ENCODE measurements around the gene MUC5B. TPM values are rescaled to one million over a fixed set of nuclear protein-coding genes. Genes with fewer than 3 reads are reported as not detected.

MUC5B gene
- total RNA-seq, 1 donor from 2014 or later = not detected

DNA sequence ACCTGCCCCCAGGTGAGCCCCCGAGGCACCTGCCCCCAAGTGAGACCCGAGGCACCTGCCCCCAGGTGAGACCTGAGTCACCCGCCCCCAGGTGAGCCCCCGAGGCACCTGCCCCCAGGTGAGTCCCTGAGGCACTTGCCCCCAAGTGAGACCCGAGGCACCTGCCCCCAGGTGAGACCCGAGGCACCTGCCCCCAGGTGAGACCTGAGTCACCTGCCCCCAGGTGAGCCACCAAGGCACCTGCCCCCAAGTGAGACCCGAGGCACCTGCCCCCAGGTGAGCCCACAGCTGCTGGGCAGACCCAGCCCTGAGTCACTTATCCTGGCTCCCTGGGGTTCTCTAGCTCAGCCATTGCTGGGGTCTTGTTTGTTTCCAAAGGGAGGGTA lies 36.2 kb downstream of the MUC5B start:
- H3K4me1 Mint-ChIP-seq (ENCODE audit: low read depth, unreplicated experiment) = no peaks in the 10 kb centered on the region
- H3K27me3 Mint-ChIP-seq (ENCODE audit: unreplicated experiment) = peaks cover 3% of the 10 kb centered on the region
- no peak overlapping the region for H3K27ac Mint-ChIP-seq (ENCODE audit: unreplicated experiment)
- no peak overlapping the region for H3K4me3 Mint-ChIP-seq (ENCODE audit: unreplicated experiment)
- no peak for DNase-seq
- H3K9me3 Mint-ChIP-seq (ENCODE audit: unreplicated experiment) = no peaks in the 10 kb centered on the region
- TF ChIP-seq CTCF (IDR thresholded peaks at IDR 0.05; ENCODE audit: partially characterized antibody, unreplicated experiment) = no peak
- no peaks in the 10 kb centered on the region for H3K36me3 Mint-ChIP-seq (ENCODE audit: unreplicated experiment)

DNA sequence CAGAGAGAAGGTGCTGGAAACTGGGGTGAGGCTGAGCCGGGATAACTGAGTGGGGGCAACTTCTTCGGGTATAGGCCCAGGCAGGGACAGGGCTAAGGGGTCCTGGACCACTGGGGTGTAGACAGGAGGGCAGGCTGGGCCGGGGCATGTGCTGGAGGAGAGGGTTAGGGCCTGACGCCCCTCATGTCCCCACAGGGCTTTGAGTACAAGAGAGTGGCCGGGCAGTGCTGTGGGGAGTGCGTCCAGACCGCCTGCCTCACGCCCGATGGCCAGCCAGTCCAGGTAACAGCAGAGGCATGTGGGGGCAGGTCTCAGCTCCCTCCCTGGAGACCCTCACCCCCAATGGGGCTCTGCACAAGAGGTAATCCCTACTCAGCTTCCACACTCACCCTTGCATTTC lies 36.7 kb downstream of the MUC5B start:
- H3K4me1 Mint-ChIP-seq (ENCODE audit: low read depth, unreplicated experiment) = no peaks in the 10 kb centered on the region
- DNase-seq = peak; percentile 12
- peaks cover 3% of the 10 kb centered on the region for H3K27me3 Mint-ChIP-seq (ENCODE audit: unreplicated experiment)
- TF ChIP-seq CTCF (IDR thresholded peaks at IDR 0.05; ENCODE audit: partially characterized antibody, unreplicated experiment) = no peak
- peaks cover 4% of the 10 kb centered on the region for H3K36me3 Mint-ChIP-seq (ENCODE audit: unreplicated experiment)
- H3K27ac Mint-ChIP-seq (ENCODE audit: unreplicated experiment) = no peak overlapping the region
- H3K4me3 Mint-ChIP-seq (ENCODE audit: unreplicated experiment) = no peak overlapping the region
- H3K9me3 Mint-ChIP-seq (ENCODE audit: unreplicated experiment) = peaks cover 1% of the 10 kb centered on the region

DNA sequence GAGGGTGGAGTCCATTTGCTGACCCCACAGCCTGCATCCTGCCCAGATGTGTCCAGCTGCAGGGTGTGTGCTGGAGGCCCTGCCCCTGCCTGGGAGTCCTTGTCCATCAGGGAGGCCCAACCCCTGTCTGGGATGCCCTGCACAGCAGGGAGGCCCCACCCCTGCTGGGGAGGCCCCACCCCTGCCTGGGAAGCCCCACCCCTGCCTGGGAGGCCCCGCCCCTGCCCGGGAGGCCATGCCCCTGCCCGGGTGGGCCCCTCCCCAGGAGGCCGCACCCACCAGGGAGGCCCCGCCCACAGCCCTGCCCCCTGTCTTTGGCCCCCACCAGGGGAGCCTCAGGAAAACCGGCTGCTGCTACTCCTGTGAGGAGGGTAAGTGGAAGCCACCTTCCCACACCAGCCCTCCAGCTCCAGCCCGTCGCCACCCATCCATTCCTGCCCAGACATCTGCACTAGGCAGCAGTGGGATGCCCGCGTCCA lies 37.2 kb downstream of the MUC5B start:
- Mint-ChIP-seq H3K27ac (ENCODE audit: unreplicated experiment) (no peak overlapping the region), H3K27me3 (ENCODE audit: unreplicated experiment) (peaks cover 3% of the 10 kb centered on the region), H3K4me3 (ENCODE audit: unreplicated experiment) (no peak overlapping the region), H3K36me3 (ENCODE audit: unreplicated experiment) (peaks cover 9% of the 10 kb centered on the region), H3K4me1 (ENCODE audit: low read depth, unreplicated experiment) (no peaks in the 10 kb centered on the region), H3K9me3 (ENCODE audit: unreplicated experiment) (peaks cover 5% of the 10 kb centered on the region)
- peak; percentile 46 for DNase-seq
- TF ChIP-seq CTCF (IDR thresholded peaks at IDR 0.05; ENCODE audit: partially characterized antibody, unreplicated experiment) = no peak

DNA sequence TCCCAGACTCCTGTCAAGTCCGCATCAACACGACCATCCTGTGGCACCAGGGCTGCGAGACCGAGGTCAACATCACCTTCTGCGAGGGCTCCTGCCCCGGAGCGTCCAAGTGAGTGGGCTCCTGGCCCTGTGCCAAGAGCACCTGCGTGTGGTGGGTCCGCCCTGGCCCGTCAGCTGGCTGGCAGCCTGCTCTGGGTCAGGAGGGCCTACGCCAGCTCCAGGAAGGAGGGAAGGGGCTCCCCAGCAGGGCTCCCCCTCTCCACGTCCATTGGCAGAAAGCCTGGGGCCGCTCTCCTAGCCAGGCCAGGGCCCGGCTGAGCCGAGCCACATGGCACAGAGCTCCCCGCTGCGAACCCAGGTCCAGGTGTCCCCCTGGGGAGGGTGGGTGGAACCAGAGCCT lies 37.8 kb downstream of the MUC5B start:
- Mint-ChIP-seq H3K36me3 (ENCODE audit: unreplicated experiment) (peaks cover 12% of the 10 kb centered on the region), H3K4me3 (ENCODE audit: unreplicated experiment) (no peak overlapping the region), H3K27me3 (ENCODE audit: unreplicated experiment) (peaks cover 3% of the 10 kb centered on the region), H3K27ac (ENCODE audit: unreplicated experiment) (no peak overlapping the region), H3K4me1 (ENCODE audit: low read depth, unreplicated experiment) (no peaks in the 10 kb centered on the region), H3K9me3 (ENCODE audit: unreplicated experiment) (peaks cover 6% of the 10 kb centered on the region)
- TF ChIP-seq CTCF (IDR thresholded peaks at IDR 0.05; ENCODE audit: partially characterized antibody, unreplicated experiment) = no peak
- peak; percentile 15 for DNase-seq

DNA sequence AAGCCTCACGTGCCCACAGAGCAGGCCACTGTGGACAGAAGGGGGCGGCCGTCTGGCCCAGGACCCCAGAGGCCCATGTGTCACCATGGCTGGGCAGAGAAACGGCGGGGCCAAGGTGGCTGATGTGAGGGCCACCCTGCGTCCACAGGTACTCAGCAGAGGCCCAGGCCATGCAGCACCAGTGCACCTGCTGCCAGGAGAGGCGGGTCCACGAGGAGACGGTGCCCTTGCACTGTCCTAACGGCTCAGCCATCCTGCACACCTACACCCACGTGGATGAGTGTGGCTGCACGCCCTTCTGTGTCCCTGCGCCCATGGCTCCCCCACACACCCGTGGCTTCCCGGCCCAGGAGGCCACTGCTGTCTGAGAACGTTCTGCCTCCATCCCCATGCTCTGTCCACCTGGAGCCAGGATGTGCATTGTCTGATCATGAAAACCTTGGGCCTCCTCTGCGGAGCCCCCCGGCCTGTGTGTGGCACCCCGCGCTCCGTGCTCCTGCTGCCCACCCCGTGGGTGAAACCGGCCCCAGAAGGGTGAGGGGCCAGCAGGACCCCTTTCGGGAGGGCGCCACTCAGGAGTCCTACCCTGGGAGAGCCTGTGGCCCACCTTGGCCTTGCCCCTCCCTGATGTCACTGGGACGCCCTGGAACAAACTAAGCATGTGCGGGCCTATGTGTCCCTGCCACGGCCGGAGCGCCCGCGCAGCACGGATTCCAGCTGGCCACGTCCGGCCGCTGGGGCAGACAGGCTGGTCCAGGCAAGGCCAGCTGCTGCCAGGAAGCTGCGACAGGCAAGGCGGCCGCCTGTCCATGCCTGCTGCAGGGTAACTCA lies 38.6 kb downstream of the MUC5B start:
- H3K36me3 Mint-ChIP-seq (ENCODE audit: unreplicated experiment) = peaks cover 12% of the 10 kb centered on the region
- DNase-seq = peak; percentile 12
- no peak overlapping the region for H3K27ac Mint-ChIP-seq (ENCODE audit: unreplicated experiment)
- H3K27me3 Mint-ChIP-seq (ENCODE audit: unreplicated experiment) = peaks cover 3% of the 10 kb centered on the region
- no peaks in the 10 kb centered on the region for H3K4me1 Mint-ChIP-seq (ENCODE audit: low read depth, unreplicated experiment)
- peaks cover 9% of the 10 kb centered on the region for H3K9me3 Mint-ChIP-seq (ENCODE audit: unreplicated experiment)
- no peak overlapping the region for H3K4me3 Mint-ChIP-seq (ENCODE audit: unreplicated experiment)
- no peak for TF ChIP-seq CTCF (IDR thresholded peaks at IDR 0.05; ENCODE audit: partially characterized antibody, unreplicated experiment)
